K562 (cell line): ENCODE measurements around the gene CRADD. TPM values are rescaled to one million over a fixed set of nuclear protein-coding genes. Genes with fewer than 3 reads are reported as not detected.

ENCODE experiments used
- ATAC-seq: fragments of 200-7000 bp; cut with Tn5 transposase; 3 replicates; pipeline ENCODE4 v1.9.1; 2020; ENCODE audit warnings: moderate library complexity
- BruUV-seq: library from RNA; stranded (reverse); fragments of 400-500 nt; replicated peaks from 2 replicates; lab custom pipeline; 2021; lab: Mats Ljungman, UMichigan
- CTCF ChIA-PET: fragments of 300-600 bp; formaldehyde crosslinking; extraction: SDS; loops from one replicate; lab custom pipeline; 2021; ENCODE audit warnings: low intra/inter-chr PET ratio; lab: Yijun Ruan, JAX
- POLR2A ChIA-PET: fragments of 300-600, 350-650 bp; sonication (Branson Sonifier 250); formaldehyde crosslinking; extraction: SDS; loops from one replicate; lab custom pipeline; 2021; ENCODE audit warnings: antibody characterized with exemption, inconsistent platforms; lab: Yijun Ruan, JAX
- DNase-seq, 4 experiments: peaks; one replicate each; pipeline versions ENCODE4 v3.0.0 to v3.0.0-alpha.2; 2011 to 2018; ENCODE audit warnings: low spot score in 3 of 4, mixed read lengths in 3 of 4; ENCODE audit errors: extremely low read depth in 1 of 4
- FAIRE-seq: peaks from 2 replicates; lab custom pipeline; 2011; peaks lifted over from hg19 to GRCh38; lab: Jason Lieb, UNC
- H2AFZ ChIP-seq: 2 replicates; pipeline ENCODE4 v1.6.0; 2011; ENCODE audit warnings: low read depth, low read length, control low read depth, inconsistent platforms
- H3K27ac ChIP-seq: fragments of 200-600 bp; 3 replicates; pipeline ENCODE4 v1.8.0; 2011; ENCODE audit warnings: low read depth, mild to moderate bottlenecking, control low read depth, inconsistent platforms, low read length, moderate library complexity, mixed read lengths; ENCODE audit errors: extremely low read depth
- H3K27me3 ChIP-seq, 2 experiments: fragments of 300-600 bp in 1 of 2; 2 replicates in 1 of 2; 3 replicates in 1 of 2; pipeline versions ENCODE4 v1.6.0 to v1.8.0; 2011; ENCODE audit warnings: inconsistent platforms in 2 of 2, low read length in 2 of 2, mild to moderate bottlenecking in 1 of 2, mixed read lengths in 1 of 2, moderate library complexity in 1 of 2; ENCODE audit not compliant: control insufficient read depth in 2 of 2, insufficient read depth in 2 of 2
- H3K36me3 ChIP-seq: fragments of 300-600 bp; 3 replicates; pipeline ENCODE4 v1.8.0; 2011; ENCODE audit warnings: mild to moderate bottlenecking, low read length, inconsistent platforms; ENCODE audit not compliant: control insufficient read depth, insufficient read depth
- H3K4me1 ChIP-seq, 2 experiments: fragments of 200-600 bp in 1 of 2; replicated peaks in 1 of 2; 2 replicates in 1 of 2; 3 replicates in 1 of 2; pipeline versions ENCODE4 v1.5.1 to v1.8.0; 2011; ENCODE audit warnings: inconsistent platforms in 2 of 2, low read length in 2 of 2, mild to moderate bottlenecking in 1 of 2, mixed read lengths in 1 of 2, moderate library complexity in 1 of 2; ENCODE audit not compliant: control insufficient read depth in 2 of 2, insufficient read depth in 2 of 2
- H3K4me2 ChIP-seq: 2 replicates; pipeline ENCODE4 v1.6.1; 2011; ENCODE audit warnings: low read length, control low read depth, inconsistent platforms, mixed read lengths; ENCODE audit not compliant: insufficient read depth
- H3K4me3 ChIP-seq: fragments of 200-600 bp; sonication (generic), shearing (Covaris generic); 2 replicates; pipeline ENCODE4 v1.5.1; 2016; ENCODE audit warnings: control low read depth, inconsistent platforms
- H3K79me2 ChIP-seq: fragments of 200-600 bp; 3 replicates; pipeline ENCODE4 v1.8.0; 2011; ENCODE audit warnings: low read length, inconsistent platforms; ENCODE audit not compliant: control insufficient read depth, insufficient read depth
- H3K9ac ChIP-seq, 2 experiments: 2 replicates each; pipeline versions ENCODE4 v1.6.0 to v1.6.1; 2011; ENCODE audit warnings: low read depth in 2 of 2, low read length in 2 of 2, control low read depth in 1 of 2, inconsistent platforms in 1 of 2, mild to moderate bottlenecking in 1 of 2, mixed read lengths in 1 of 2; ENCODE audit not compliant: insufficient read depth in 1 of 2
- H3K9me1 ChIP-seq: one replicate; pipeline ENCODE4 v1.6.0; 2011; ENCODE audit warnings: inconsistent platforms, mild to moderate bottlenecking, low read length, moderate library complexity; ENCODE audit not compliant: control insufficient read depth, insufficient read depth
- H3K9me3 ChIP-seq: replicated peaks from 2 replicates; pipeline ENCODE4 v1.5.1; 2011; ENCODE audit warnings: low read depth, low read length, inconsistent platforms; ENCODE audit not compliant: control insufficient read depth, insufficient read depth
- H4K20me1 ChIP-seq: replicated peaks from 2 replicates; pipeline ENCODE4 v1.6.1; 2011; ENCODE audit warnings: low read length, inconsistent platforms, mixed read lengths; ENCODE audit not compliant: control insufficient read depth, insufficient read depth
- ATF2 ChIP-seq: sonication (generic); formaldehyde crosslinking; IDR thresholded peaks from 2 replicates; pipeline ENCODE4 v1.8.1; 2022; ENCODE audit warnings: missing genetic modification reagents
- FOS ChIP-seq: IDR thresholded peaks from 3 replicates; pipeline ENCODE4 v1.6.1; 2011; ENCODE audit not compliant: insufficient read length; ENCODE audit errors: extremely low read depth
- HSF4 ChIP-seq: fragments of 250-450 bp; sonication (Bioruptor Pico); IDR thresholded peaks from 2 replicates; pipeline ENCODE4 v2.1.2; 2022; ENCODE audit warnings: mild to moderate bottlenecking, moderate library complexity, borderline replicate concordance
- JUN ChIP-seq, 2 experiments: sonication (generic) in 1 of 2; formaldehyde crosslinking in 1 of 2; IDR thresholded peaks; 2 replicates each; pipeline versions ENCODE4 v1.6.1 to v1.8.0; 2012 to 2022; ENCODE audit warnings: borderline replicate concordance in 2 of 2, mild to moderate bottlenecking in 2 of 2, improper control_type of control experiment in 1 of 2, low read depth in 1 of 2, low read length in 1 of 2, missing genetic modification reagents in 1 of 2
- NFXL1 ChIP-seq: fragments of 450-650 bp; formaldehyde crosslinking; IDR thresholded peaks from 2 replicates; pipeline ENCODE4 v1.4.0; 2021; ENCODE audit warnings: mild to moderate bottlenecking
- RREB1 ChIP-seq: fragments of 250-450 bp; sonication (Bioruptor Pico); IDR thresholded peaks from 2 replicates; pipeline ENCODE4 v1.4.0; 2020
- SMAD4 ChIP-seq: fragments of 250-450 bp; sonication (Bioruptor Pico); conservative IDR thresholded peaks from 2 replicates; pipeline ENCODE4 v1.8.0; 2021; ENCODE audit warnings: inconsistent platforms, mild to moderate bottlenecking, moderate library complexity
- SMARCE1 ChIP-seq: fragments of 450-650 bp; IDR thresholded peaks from 2 replicates; pipeline ENCODE4 v1.7.1; 2016; ENCODE audit warnings: mild to moderate bottlenecking
- SOX6 ChIP-seq: fragments of 450-650 bp; IDR thresholded peaks from 2 replicates; pipeline ENCODE4 v1.6.1; 2014; ENCODE audit warnings: mild to moderate bottlenecking
- TRIM24 ChIP-seq, 2 experiments: fragments of 450-650 bp; IDR thresholded peaks; 2 replicates each; pipeline ENCODE4 v1.6.1; 2016
- ZZZ3 ChIP-seq: fragments of 450-650 bp; IDR thresholded peaks from 2 replicates; pipeline ENCODE4 v1.6.1; 2016; ENCODE audit warnings: antibody characterized with exemption, mild to moderate bottlenecking, moderate library complexity
- WGBS: fragments of 100-300 bp; shearing (Covaris generic); methylation state at CpG from one replicate; pipeline ENCODE4 v1.1.6; 2016; ENCODE audit warnings: low coverage, mixed read lengths; ENCODE audit not compliant: insufficient coverage; ENCODE audit errors: missing lambda C conversion rate; 5-methylcytosine and 5-hydroxymethylcytosine counted together
- in situ Hi-C: fragments of 300-500 bp; cut with MboI; formaldehyde crosslinking; loops from 4 replicates; pipeline ENCODE4 v1.15.0; 2018; ENCODE audit warnings: inconsistent platforms, mixed read lengths
- intact Hi-C: fragments of 100-400 bp; cut with micrococcal nuclease; formaldehyde crosslinking; loops from 2 replicates; pipeline ENCODE4 v1.14.2; 2022
- polyA plus RNA-seq, 8 experiments: library from polyadenylated mRNA; depleted of rRNA in 4 of 8; stranded (reverse) in 5 of 8; unstranded in 3 of 8; fragments of >200 nt; fragmentation: Nextera tagmentation in 2 of 8; fragmentation: Illumina TruSeq in 1 of 8; extraction: Ambion mirVana in 2 of 8; extraction: Trizol in 1 of 8; gene quantifications; 2 replicates each; pipeline versions ENCODE4 v1.2.1 to v1.2.3, GENCODE V29; 2011 to 2014; ENCODE audit warnings: inconsistent platforms in 1 of 8, missing spikeins in 1 of 8
- total RNA-seq, 7 experiments: library from RNA; depleted of rRNA in 6 of 7; stranded (reverse); fragments of >200 nt in 6 of 7; fragmentation: Illumina TruSeq in 2 of 7; extraction: Trizol in 2 of 7; gene quantifications; 2 replicates each; pipeline versions ENCODE4 v1.2.1 to v1.2.3, GENCODE V29; 2011 to 2021; ENCODE audit warnings: low replicate concordance in 1 of 7

The CRADD gene
- total and polyA plus RNA-seq, 9 of the 15 experiments (the other 6 are each of a cell fraction or from before 2014, with no cell fraction given) = 20.5 to 41.1 (median 25.9) TPM

- peak overlapping the region; percentile 56; the same call in 1 of the 2 replicates for H2AFZ ChIP-seq
- H3K4me1 ChIP-seq = peaks cover 4 to 13% of the 10 kb centered on the region in 2 experiments; a peak in 3 of 5 replicates
- 0 out of 3 replicates have a peak, but pooled peaks cover 3% of the 10 kb centered on the region for H3K79me2 ChIP-seq
- no peaks in the 10 kb centered on the region for H4K20me1 ChIP-seq
- H3K4me2 ChIP-seq = no peak overlapping the region
- no peaks in the 10 kb centered on the region for H3K27me3 ChIP-seq
- H3K27ac ChIP-seq = no peak overlapping the region; the same call in 2 of the 3 replicates
- no peak overlapping the region for H3K4me3 ChIP-seq
- BruUV-seq = no TSS peak
- peak overlapping the region in 1 of 2 experiments; percentile 8; a peak in 1 of 4 replicates for H3K9ac ChIP-seq
- H3K9me1 ChIP-seq = no peaks in the 10 kb centered on the region
- ATAC-seq = no peak; the same call in 1 of the 3 replicates
- no peaks in the 10 kb centered on the region for H3K9me3 ChIP-seq
- FAIRE-seq = no peak
- DNase-seq = no peak
- POLR2A ChIA-PET = interaction anchor here (0.9 to 2.1 kb wide), 8 partner anchors 13 to 127 kb away, joined by 3 to 5 read pairs (median 4); partner anchors contain the start of genes CRADD and SOCS2
- in situ Hi-C loops (no loop called here), intact Hi-C loops (no loop called here)
- H3K36me3 ChIP-seq = no peaks in the 10 kb centered on the region
- 53% methylated on average over 9 of the region's 9 CpGs for WGBS
- TF ChIP-seq FOS (no peak), ZZZ3 (no peak), RREB1 (CRISPR knock-in tag) (no peak), JUN (IDR thresholded peaks at IDR 0.05; ENCODE audit: borderline replicate concordance, low read depth, low read length) (no peak), JUN (CRISPR knock-in tag; IDR thresholded peaks at IDR 0.05; ENCODE audit: borderline replicate concordance) (no peak), SMAD4 (no peak), NFXL1 (CRISPR knock-in tag) (no peak), ATF2 (CRISPR knock-in tag) (no peak), SOX6 (no peak), SMARCE1 (no peak), HSF4 (CRISPR knock-in tag) (no peak), TRIM24 (IDR thresholded peaks at IDR 0.05) (no peak)
- CTCF ChIA-PET = no interaction called here
Observed at GRCh38 chr12:93699271-93700145, 22.3 kb downstream of the CRADD start.
